ENCODE measurements around the gene ITPRIPL2. TPM values are rescaled to one million over a fixed set of nuclear protein-coding genes. Genes with fewer than 3 reads are reported as not detected.

The ITPRIPL2 gene
- total and polyA plus RNA-seq, 12 donors: 7.7 to 121 (median 53.6) TPM

DNA sequence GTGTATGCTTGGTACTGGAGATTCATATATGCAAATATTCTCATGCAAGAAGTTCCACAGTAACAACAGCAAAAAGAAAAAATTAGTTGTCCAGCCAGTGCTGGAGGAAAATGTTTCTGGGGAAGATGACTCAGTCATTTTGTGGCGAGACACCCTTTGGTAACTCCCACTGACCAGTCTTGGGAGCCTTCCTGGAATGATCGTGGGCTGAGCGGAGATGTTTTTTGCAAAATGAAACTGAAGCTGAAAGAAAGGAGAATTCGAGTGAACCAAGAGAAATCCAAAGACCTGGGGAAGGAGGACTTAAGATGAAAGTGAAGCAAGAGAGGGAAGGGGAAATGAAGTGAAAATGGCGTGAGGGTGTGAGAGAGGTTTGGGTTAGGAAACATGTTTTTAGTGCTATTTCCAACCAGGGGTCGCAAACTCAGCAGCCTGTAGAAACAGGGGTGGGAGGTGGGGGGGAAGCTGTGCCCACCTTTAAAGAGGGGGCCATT, 5.2 kb downstream of the ITPRIPL2 start:
- peaks cover 0 to 14% of the 10 kb centered on the region in 2 donors for H3K36me3 ChIP-seq (replicated peaks in 1 of 2)
- WGBS, 4 donors: 8 to 12% (median 10%) methylated on average over 6 of the region's 6 CpGs
- intact Hi-C loops (cut with DNase I): no loop called here
- no peaks in the 10 kb centered on the region for H3K9me3 ChIP-seq (replicated peaks in 1 of 3)
- H3K27me3 ChIP-seq: no peaks in the 10 kb centered on the region
- H3K27ac ChIP-seq: peak overlapping the region; percentile 74 to 96 (median 91)
- H3K4me1 ChIP-seq (replicated peaks in 1 of 2): peaks cover 62 to 67% of the 10 kb centered on the region in 2 donors
- H3K4me3 ChIP-seq: peak overlapping the region in 2 of 4 donors; percentile 12 to 37
- DNase-seq: peak; percentile 55 to 85 (median 79)
- TF ChIP-seq, protein P1, sequence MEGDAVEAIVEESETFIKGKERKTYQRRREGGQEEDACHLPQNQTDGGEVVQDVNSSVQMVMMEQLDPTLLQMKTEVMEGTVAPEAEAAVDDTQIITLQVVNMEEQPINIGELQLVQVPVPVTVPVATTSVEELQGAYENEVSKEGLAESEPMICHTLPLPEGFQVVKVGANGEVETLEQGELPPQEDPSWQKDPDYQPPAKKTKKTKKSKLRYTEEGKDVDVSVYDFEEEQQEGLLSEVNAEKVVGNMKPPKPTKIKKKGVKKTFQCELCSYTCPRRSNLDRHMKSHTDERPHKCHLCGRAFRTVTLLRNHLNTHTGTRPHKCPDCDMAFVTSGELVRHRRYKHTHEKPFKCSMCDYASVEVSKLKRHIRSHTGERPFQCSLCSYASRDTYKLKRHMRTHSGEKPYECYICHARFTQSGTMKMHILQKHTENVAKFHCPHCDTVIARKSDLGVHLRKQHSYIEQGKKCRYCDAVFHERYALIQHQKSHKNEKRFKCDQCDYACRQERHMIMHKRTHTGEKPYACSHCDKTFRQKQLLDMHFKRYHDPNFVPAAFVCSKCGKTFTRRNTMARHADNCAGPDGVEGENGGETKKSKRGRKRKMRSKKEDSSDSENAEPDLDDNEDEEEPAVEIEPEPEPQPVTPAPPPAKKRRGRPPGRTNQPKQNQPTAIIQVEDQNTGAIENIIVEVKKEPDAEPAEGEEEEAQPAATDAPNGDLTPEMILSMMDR (IDR thresholded peaks at IDR 0.05): no peak
- peak in 1 of 2 donors; percentile 61 for TF ChIP-seq POLR2A (IDR thresholded peaks at IDR 0.05)

DNA sequence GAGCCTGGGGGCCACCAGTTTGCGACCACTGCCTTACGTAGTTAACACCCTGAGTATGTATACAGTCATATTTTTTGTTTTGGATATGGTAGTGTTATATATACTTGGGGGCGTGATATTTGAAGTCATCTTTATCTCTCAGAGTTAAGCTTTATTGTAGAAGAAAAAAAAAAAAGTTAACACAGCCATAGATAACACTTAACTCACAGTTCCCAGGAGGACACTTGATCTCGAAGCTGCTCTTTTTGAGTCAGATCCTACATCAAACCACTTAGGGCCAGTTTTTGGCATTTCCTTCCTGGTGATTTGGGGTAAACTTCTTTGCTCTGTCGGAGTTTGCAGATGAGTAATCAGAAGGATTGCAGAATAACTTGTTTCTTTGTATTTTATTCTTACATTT, 5.8 kb downstream of the ITPRIPL2 start:
- peak overlapping the region; percentile 74 to 96 (median 91) for H3K27ac ChIP-seq
- intact Hi-C loops (cut with DNase I): no loop called here
- H3K4me1 ChIP-seq (replicated peaks in 1 of 2): peaks cover 62 to 66% of the 10 kb centered on the region in 2 donors
- peak in 1 of 7 donors; percentile 32 for DNase-seq
- WGBS, 4 donors: 31 to 42% (median 37%) methylated on average over 5 of the region's 5 CpGs
- peaks cover 0 to 14% of the 10 kb centered on the region in 2 donors for H3K36me3 ChIP-seq (replicated peaks in 1 of 2)
- no peaks in the 10 kb centered on the region for H3K27me3 ChIP-seq
- H3K4me3 ChIP-seq: peak overlapping the region in 2 of 4 donors; percentile 12 to 37
- H3K9me3 ChIP-seq (replicated peaks in 1 of 3): no peaks in the 10 kb centered on the region
- TF ChIP-seq POLR2A (IDR thresholded peaks at IDR 0.05): no peak
- TF ChIP-seq, protein P1 (IDR thresholded peaks at IDR 0.05): no peak

- 50 to 55% (median 51%) methylated on average over 6 of the region's 6 CpGs for WGBS, 4 donors
- TF ChIP-seq, protein P1 (IDR thresholded peaks at IDR 0.05): no peak
- no peak for TF ChIP-seq POLR2A (IDR thresholded peaks at IDR 0.05)
- H3K36me3 ChIP-seq (replicated peaks in 1 of 2): peaks cover 0 to 3% of the 10 kb centered on the region in 2 donors
- peaks cover 24 to 25% of the 10 kb centered on the region in 2 donors for H3K4me1 ChIP-seq (replicated peaks in 1 of 2)
- intact Hi-C loops (cut with DNase I): no loop called here
- peak overlapping the region in 3 of 5 donors; percentile 28 to 49 (median 42) for H3K27ac ChIP-seq
- no peaks in the 10 kb centered on the region for H3K9me3 ChIP-seq (replicated peaks in 1 of 3)
- H3K27me3 ChIP-seq: no peaks in the 10 kb centered on the region
- DNase-seq: peak; percentile 60 to 82 (median 74)
- H3K4me3 ChIP-seq: no peak overlapping the region
Measured at GRCh38 chr16:19123535-19124178, 9.9 kb downstream of the ITPRIPL2 start.

DNA sequence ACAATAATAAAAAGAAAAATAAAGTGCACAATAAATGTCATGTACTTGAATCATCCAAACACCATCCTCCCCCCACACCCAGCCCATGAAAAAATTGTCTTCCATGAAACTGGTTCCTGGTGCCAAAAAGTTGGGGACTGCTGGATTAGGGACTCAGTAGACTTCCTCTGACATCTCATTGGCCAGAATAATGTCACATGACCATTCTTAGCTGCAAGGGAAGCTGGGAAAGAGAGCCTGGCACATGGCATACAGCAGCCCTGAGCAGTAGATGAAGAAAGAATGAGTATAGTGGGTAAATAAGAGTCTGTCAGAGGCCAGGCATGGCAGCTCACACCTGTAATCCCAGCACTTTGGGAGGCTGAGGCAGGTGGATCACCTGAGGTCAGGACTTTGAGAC, 12.5 kb downstream of the ITPRIPL2 start:
- Histone ChIP-seq H3K4me1 (replicated peaks in 1 of 2) (peaks cover 3 to 20% of the 10 kb centered on the region in 2 donors), H3K9me3 (replicated peaks in 1 of 3) (no peaks in the 10 kb centered on the region), H3K36me3 (replicated peaks in 1 of 2) (peaks cover 0 to under 1% of the 10 kb centered on the region in 2 donors), H3K4me3 (no peak overlapping the region), H3K27ac (no peak overlapping the region), H3K27me3 (no peaks in the 10 kb centered on the region)
- no peak for DNase-seq
- TF ChIP-seq POLR2A (IDR thresholded peaks at IDR 0.05): no peak
- TF ChIP-seq, protein P1 (IDR thresholded peaks at IDR 0.05): no peak
- intact Hi-C loops (cut with DNase I): no loop called here
